ENCODE results near the gene PRDM16. TPM values are rescaled to one million over a fixed set of nuclear protein-coding genes. Genes with fewer than 3 reads are reported as not detected.

PRDM16 gene
- total RNA-seq, 1 donor from 2014 or later, result 5.6 TPM

DNA sequence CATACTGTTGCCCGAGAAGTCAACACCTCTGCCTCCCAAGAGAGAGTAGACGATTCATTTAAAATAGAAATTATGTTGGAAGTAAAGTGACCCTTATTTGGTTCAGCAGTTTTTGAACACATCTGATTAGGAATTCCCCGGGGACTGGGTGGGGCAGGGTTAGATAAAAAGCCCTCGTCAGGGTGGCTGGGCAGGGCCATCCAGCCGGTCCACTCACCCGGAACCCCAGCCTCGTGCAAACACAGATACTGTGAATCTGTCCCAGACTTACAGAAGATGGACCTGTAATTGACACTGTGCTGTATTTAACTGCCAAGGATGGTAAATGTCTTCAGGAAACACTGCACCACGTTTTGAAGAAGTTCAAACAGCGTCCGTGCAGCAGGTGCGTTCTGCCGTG lies 63.7 kb downstream of the PRDM16 start:
- DNase-seq (ENCODE audit: low read depth), result no peak
- peaks cover 17% of the 10 kb centered on the region for H3K27me3 ChIP-seq (ENCODE audit: control insufficient read depth, insufficient read depth, low read length)

DNA sequence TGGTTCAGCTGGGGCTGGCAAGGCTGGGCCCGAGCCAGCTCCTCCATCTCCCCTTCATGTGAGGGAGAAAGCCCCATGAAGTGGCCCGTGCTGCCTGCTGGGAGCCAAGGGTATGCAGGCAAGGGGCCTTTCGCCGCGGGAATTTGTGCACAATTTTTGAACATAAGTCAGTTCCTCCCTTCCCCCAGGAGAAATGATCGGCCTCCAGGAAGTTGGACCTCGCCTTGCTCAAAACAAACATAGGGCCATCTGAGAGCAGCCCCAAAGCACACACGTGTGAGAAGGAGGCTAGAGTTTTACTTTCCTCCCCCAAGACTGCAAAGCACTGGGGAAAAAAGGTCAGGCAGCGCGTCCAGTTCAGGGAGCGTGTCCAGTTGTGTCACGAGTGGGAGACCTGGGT lies 64.7 kb downstream of the PRDM16 start:
- TF ChIP-seq, protein P1, sequence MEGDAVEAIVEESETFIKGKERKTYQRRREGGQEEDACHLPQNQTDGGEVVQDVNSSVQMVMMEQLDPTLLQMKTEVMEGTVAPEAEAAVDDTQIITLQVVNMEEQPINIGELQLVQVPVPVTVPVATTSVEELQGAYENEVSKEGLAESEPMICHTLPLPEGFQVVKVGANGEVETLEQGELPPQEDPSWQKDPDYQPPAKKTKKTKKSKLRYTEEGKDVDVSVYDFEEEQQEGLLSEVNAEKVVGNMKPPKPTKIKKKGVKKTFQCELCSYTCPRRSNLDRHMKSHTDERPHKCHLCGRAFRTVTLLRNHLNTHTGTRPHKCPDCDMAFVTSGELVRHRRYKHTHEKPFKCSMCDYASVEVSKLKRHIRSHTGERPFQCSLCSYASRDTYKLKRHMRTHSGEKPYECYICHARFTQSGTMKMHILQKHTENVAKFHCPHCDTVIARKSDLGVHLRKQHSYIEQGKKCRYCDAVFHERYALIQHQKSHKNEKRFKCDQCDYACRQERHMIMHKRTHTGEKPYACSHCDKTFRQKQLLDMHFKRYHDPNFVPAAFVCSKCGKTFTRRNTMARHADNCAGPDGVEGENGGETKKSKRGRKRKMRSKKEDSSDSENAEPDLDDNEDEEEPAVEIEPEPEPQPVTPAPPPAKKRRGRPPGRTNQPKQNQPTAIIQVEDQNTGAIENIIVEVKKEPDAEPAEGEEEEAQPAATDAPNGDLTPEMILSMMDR (IDR thresholded peaks at IDR 0.05; ENCODE audit: insufficient read depth, low read length, poor library complexity, severe bottlenecking), result no peak
- peaks cover 19% of the 10 kb centered on the region for H3K27me3 ChIP-seq (ENCODE audit: control insufficient read depth, insufficient read depth, low read length)
- no peaks in the 10 kb centered on the region for H3K36me3 ChIP-seq (ENCODE audit: control insufficient read depth, insufficient read depth, low read length)

More for the DNA sequence above, 63.7 kb downstream of the PRDM16 start:
- no peak overlapping the region for H3K4me3 ChIP-seq (ENCODE audit: low read depth, low read length)
- TF ChIP-seq, protein P1 (IDR thresholded peaks at IDR 0.05; ENCODE audit: insufficient read depth, low read length, poor library complexity, severe bottlenecking), result no peak
- no peaks in the 10 kb centered on the region for H3K36me3 ChIP-seq (ENCODE audit: control insufficient read depth, insufficient read depth, low read length)

DNA sequence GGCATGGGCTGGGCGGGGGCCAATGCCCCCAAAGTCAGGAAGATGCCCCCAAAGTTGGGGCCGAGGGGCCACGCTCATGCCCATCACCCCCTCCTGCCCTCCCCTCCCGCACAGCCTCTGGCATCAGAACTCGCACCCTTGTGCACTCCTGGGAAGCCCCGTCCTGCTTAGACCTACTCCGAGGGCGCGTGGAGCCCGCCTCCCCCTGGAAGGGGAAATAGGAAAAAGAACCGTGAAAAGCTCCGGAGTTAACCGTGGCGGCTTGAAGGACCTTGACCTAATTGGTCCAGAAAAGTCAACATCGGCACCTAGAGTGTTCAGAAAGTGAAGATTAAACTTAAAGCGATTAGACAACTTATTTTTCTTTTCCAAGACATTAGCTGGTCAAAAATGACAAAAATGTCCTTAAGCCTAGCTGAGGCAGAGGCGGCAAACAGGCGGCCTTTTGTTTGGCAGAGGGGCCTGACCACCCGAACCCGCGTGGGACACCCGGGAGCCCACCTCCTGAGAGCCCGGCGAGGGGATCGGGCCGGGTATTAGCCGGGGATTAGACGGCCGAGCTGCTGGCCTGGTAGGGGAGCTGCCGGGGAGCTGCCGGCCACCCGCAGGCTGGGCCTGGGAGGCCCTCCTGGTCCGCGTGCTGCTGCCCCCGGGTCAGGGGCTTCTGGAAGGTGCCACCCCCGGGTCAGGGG lies 65.5 kb downstream of the PRDM16 start:
- TF ChIP-seq, protein P1 (IDR thresholded peaks at IDR 0.05; ENCODE audit: insufficient read depth, low read length, poor library complexity, severe bottlenecking), result no peak
- no peak overlapping the region for H3K4me3 ChIP-seq (ENCODE audit: low read depth, low read length)
- peaks cover 23% of the 10 kb centered on the region for H3K27me3 ChIP-seq (ENCODE audit: control insufficient read depth, insufficient read depth, low read length)
- DNase-seq (ENCODE audit: low read depth), result no peak
- H3K36me3 ChIP-seq (ENCODE audit: control insufficient read depth, insufficient read depth, low read length), result no peaks in the 10 kb centered on the region

More for the DNA sequence above, 64.7 kb downstream of the PRDM16 start:
- DNase-seq (ENCODE audit: low read depth), result no peak
- H3K4me3 ChIP-seq (ENCODE audit: low read depth, low read length), result no peak overlapping the region

DNA sequence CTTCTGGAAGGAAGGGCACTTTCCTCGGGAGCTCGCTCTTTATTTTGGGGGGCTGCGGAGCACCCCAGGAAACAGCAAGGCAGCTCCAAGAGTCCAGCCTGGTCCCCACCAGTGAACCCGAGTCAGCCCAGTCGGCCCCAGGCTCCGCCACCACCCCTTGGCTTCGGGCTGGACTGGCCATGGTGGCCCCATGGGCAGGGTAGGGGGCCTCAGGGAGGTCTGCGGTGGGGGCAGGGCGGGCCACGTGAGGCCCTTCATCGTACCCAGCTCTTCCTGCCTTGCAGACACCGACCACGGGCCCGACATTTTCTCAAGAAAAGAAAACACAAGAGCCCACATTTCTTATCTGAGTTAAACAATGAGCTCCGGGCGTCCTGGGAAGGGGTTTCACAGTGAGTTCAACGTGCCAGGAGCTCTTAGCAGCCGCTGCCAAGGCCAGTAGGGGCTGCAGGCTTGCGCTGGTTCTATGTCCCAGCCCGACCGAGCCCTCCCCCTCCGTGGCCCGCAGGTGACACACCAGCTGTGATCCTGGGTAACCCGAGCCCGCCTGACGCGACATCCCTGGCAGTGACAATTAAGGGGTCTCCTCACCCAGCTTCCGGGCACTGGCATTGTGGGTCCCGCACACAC lies 66.2 kb downstream of the PRDM16 start:
- no peak for DNase-seq (ENCODE audit: low read depth)
- Histone ChIP-seq H3K36me3 (ENCODE audit: control insufficient read depth, insufficient read depth, low read length) (no peaks in the 10 kb centered on the region), H3K4me3 (ENCODE audit: low read depth, low read length) (no peak overlapping the region), H3K27me3 (ENCODE audit: control insufficient read depth, insufficient read depth, low read length) (peaks cover 30% of the 10 kb centered on the region)
- TF ChIP-seq, protein P1 (IDR thresholded peaks at IDR 0.05; ENCODE audit: insufficient read depth, low read length, poor library complexity, severe bottlenecking), result no peak

DNA sequence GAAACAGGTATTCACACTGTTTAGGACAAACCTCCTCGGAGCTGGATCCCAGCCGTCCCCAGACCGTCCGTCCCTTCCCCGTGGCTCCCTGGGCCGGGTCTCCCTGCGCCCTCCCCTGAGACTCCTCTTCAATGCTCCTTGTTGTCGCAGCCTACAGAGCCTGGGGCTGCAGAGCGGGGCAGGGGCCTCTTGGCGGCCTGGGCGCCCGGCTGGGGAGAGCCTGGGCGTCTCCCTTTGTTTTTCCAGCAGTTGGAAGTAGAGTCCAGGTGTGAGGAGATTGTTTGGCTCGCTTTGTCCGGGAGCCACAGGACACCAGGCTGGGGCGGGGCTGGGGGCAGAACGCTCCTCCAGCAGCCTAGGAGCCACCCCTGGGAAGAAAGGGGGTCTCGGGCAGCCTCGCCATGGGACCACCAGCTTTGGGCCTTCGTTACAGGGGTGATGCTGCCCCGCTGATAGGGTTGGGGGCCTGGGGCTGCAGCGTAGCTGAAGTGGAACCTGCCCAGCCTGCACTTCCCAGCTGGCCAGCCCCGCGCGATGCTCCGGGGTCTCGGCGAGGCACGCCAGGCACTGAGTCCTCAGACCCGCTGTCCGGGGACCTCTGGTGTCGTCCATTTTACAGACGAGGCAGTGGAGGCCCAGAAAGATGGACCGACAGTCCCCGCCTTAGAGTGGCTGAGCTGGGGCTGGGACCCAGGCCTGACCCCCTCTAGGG lies 66.9 kb downstream of the PRDM16 start:
- peaks cover 37% of the 10 kb centered on the region for H3K27me3 ChIP-seq (ENCODE audit: control insufficient read depth, insufficient read depth, low read length)
- no peak for DNase-seq (ENCODE audit: low read depth)
- TF ChIP-seq, protein P1 (IDR thresholded peaks at IDR 0.05; ENCODE audit: insufficient read depth, low read length, poor library complexity, severe bottlenecking), result no peak
- H3K4me3 ChIP-seq (ENCODE audit: low read depth, low read length), result no peak overlapping the region
- no peaks in the 10 kb centered on the region for H3K36me3 ChIP-seq (ENCODE audit: control insufficient read depth, insufficient read depth, low read length)

Measured in kidney epithelial cell (primary cell).